ENCODE results near the gene EFCC1. TPM values are rescaled to one million over a fixed set of nuclear protein-coding genes. Genes with fewer than 3 reads are reported as not detected.

EFCC1 gene
- total RNA-seq, 2 donors from 2014 or later, result 1.3 to 1.7 TPM

DNA sequence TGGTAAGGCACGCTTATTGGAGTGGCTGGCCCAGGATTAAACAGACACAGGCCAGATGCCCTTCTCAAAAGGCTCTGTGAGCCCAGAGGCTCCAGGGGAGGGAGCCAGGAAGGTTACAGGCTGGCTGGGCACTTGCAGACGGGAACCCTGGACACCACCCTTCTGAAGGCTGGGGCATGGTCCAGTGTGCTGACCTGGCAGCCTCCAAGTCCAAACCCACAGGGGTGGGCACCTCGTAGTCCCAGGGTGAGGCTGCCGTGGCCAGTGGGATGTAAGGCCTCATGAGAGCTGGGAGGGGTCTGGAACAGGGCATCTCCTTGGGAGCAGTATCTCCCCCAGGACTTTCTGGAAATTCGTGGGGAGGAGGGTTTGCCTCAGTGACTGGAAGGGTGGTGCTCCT, 19.6 kb downstream of the EFCC1 start:
- H3K9ac ChIP-seq (ENCODE audit: low read depth in 2 of 2, low read length in 2 of 2), result no peak overlapping the region

DNA sequence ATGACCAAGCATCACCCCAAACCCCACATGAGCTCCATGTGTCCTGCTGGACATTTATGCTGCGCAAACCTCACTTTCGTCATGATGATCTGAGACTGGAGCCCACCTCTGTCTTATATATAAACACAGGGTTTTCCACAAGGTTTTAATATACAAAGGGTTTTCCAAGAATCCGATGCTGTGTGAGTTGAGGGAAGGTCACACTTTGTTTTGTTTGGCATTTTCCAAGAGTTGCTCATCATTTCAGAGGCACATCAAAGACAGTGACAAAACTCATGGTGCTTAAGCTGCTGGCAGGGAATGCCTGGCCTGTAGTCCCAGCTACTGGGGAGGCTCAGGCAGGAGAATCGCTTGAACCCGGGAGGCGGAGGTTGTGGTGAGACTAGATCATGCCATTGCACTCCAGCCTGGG, 20.0 kb downstream of the EFCC1 start:
- no peak overlapping the region for H3K9ac ChIP-seq (ENCODE audit: low read depth in 2 of 2, low read length in 2 of 2)
- no peak for DNase-seq
- intact Hi-C loops (cut with DNase I), result loop anchor here (10.0 kb wide), 1 partner anchor 64 kb away; no protein-coding TSS in a partner anchor
- H3K4me1 ChIP-seq, result peaks cover 11% of the 10 kb centered on the region
- TF ChIP-seq, protein P1, sequence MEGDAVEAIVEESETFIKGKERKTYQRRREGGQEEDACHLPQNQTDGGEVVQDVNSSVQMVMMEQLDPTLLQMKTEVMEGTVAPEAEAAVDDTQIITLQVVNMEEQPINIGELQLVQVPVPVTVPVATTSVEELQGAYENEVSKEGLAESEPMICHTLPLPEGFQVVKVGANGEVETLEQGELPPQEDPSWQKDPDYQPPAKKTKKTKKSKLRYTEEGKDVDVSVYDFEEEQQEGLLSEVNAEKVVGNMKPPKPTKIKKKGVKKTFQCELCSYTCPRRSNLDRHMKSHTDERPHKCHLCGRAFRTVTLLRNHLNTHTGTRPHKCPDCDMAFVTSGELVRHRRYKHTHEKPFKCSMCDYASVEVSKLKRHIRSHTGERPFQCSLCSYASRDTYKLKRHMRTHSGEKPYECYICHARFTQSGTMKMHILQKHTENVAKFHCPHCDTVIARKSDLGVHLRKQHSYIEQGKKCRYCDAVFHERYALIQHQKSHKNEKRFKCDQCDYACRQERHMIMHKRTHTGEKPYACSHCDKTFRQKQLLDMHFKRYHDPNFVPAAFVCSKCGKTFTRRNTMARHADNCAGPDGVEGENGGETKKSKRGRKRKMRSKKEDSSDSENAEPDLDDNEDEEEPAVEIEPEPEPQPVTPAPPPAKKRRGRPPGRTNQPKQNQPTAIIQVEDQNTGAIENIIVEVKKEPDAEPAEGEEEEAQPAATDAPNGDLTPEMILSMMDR (IDR thresholded peaks at IDR 0.05), result no peak
- H3K9me3 ChIP-seq, result no peaks in the 10 kb centered on the region
- H3K27ac ChIP-seq, result no peak overlapping the region
- H3K27me3 ChIP-seq, result no peaks in the 10 kb centered on the region
- no peak overlapping the region for H3K4me3 ChIP-seq
- H3K36me3 ChIP-seq, result no peaks in the 10 kb centered on the region

More for the DNA sequence above, 19.6 kb downstream of the EFCC1 start:
- DNase-seq, result no peak
- Histone ChIP-seq H3K27ac (no peak overlapping the region), H3K36me3 (no peaks in the 10 kb centered on the region), H3K27me3 (no peaks in the 10 kb centered on the region), H3K4me1 (peaks cover 15% of the 10 kb centered on the region), H3K9me3 (no peaks in the 10 kb centered on the region), H3K4me3 (no peak overlapping the region)
- TF ChIP-seq, protein P1 (IDR thresholded peaks at IDR 0.05), result no peak
- intact Hi-C loops (cut with DNase I), result loop anchor here (10.0 kb wide), 1 partner anchor 64 kb away; no protein-coding TSS in a partner anchor

DNA sequence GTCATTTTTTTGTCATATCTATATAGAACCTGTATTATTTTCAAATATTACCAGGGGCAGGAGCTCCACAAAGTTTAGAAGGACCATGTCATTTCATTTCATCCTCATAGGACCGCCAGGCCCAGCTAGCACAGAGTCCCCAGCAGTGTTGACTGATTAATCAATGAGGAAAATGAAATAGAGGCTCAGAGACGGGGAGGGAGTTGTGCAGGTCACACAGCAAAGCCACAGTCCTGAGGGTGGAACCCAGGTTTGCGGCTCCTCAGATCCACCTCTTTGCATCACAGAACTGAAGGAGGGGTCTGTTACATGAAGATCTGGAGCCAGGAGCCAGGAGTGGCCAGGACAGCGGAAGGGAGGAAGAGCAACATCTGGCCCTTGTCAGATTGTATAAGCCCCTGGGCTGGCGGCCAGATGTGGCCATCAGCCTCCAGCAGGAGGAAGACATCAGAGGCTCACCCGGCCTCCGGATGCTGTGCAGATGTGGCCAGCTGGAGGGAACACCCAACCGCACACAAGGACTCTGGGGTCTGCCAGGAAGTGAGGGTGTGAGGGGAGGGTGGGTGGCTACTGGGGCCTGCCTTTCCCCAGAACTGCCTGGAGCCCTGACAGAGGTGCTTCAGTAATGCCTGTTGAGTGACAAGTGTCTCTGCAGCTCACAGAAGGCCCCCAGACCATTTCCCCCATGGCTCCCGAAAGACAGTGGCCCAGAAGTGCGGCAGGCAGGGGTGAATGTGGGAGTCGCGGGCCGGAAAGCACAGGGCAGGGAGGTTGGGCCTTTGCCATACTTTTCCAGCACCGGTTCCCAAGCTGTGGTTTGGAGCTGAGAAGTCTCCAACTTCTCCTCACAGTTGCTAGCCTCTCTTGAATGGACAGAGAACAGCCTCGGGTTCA, 21.3 kb downstream of the EFCC1 start:
- no peak overlapping the region for H3K27ac ChIP-seq
- intact Hi-C loops (cut with DNase I), result loop anchor here (10.0 kb wide), 1 partner anchor 62 kb away; no protein-coding TSS in a partner anchor
- no peaks in the 10 kb centered on the region for H3K36me3 ChIP-seq
- TF ChIP-seq, protein P1 (IDR thresholded peaks at IDR 0.05), result no peak
- H3K27me3 ChIP-seq, result no peaks in the 10 kb centered on the region
- peak; percentile 62 for DNase-seq
- H3K9ac ChIP-seq (ENCODE audit: low read depth in 2 of 2, low read length in 2 of 2), result no peak overlapping the region
- H3K4me3 ChIP-seq, result no peak overlapping the region
- H3K9me3 ChIP-seq, result no peaks in the 10 kb centered on the region
- H3K4me1 ChIP-seq, result peaks cover 1% of the 10 kb centered on the region

GRCh38 chr3:129023008-129023358, 21.9 kb downstream of the EFCC1 start:
- Histone ChIP-seq H3K4me3 (no peak overlapping the region), H3K27ac (no peak overlapping the region), H3K9ac (ENCODE audit: low read depth in 2 of 2, low read length in 2 of 2) (no peak overlapping the region), H3K9me3 (no peaks in the 10 kb centered on the region), H3K36me3 (no peaks in the 10 kb centered on the region), H3K27me3 (no peaks in the 10 kb centered on the region), H3K4me1 (no peaks in the 10 kb centered on the region)
- no peak for DNase-seq
- intact Hi-C loops (cut with DNase I), result loop anchor here (10.0 kb wide), 1 partner anchor 62 kb away; no protein-coding TSS in a partner anchor
- TF ChIP-seq, protein P1 (IDR thresholded peaks at IDR 0.05), result no peak

GRCh38 chr3:129023909-129024308, 22.8 kb downstream of the EFCC1 start:
- intact Hi-C loops (cut with DNase I), result loop anchor here (10.0 kb wide), 1 partner anchor 61 kb away; no protein-coding TSS in a partner anchor
- DNase-seq, result no peak
- Histone ChIP-seq H3K9ac (ENCODE audit: low read depth in 2 of 2, low read length in 2 of 2) (no peak overlapping the region), H3K4me3 (no peak overlapping the region), H3K9me3 (no peaks in the 10 kb centered on the region), H3K4me1 (no peaks in the 10 kb centered on the region), H3K36me3 (no peaks in the 10 kb centered on the region), H3K27me3 (no peaks in the 10 kb centered on the region), H3K27ac (no peak overlapping the region)
- TF ChIP-seq, protein P1 (IDR thresholded peaks at IDR 0.05), result peak; percentile 18
